ENCODE results near the gene SLC6A8. TPM values are rescaled to one million over a fixed set of nuclear protein-coding genes. Genes with fewer than 3 reads are reported as not detected.

SLC6A8 gene
- total RNA-seq, 1 donor from 2014 or later: 57.9 TPM

DNA sequence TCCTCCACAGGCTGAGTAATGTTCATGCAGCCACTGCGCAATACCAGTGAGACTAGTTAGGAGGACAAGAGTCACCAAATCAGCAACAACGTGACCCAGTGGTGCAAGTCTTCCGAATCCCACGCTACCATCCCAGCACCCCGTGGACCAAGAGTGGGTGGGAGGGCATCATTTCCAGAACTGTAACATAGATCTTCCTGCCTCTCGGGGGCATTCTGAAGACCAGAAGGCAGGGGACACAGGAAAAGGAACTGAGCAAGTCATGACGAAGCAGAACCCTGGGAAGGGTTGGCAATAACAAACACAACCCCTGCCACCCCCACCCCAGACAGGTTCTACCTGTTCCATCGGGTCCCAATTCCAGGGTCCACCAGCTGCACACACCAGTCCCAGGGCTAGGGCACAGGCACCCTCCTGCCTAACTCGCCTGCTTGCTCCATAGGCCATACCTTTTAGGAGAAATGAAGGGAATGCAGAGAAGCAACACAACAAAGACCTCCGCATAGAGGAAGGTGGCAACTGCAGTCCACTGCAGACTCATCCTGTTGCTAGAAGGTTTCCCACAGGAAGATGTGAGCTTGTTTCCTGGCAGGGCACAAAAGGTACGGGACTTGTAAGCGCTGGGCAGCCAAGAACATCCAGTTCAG lies 35.1 kb downstream of the SLC6A8 start:
- no peak for FAIRE-seq
- Histone ChIP-seq H3K9me3 (ENCODE audit: insufficient read depth, low read depth, low read length) (no peaks in the 10 kb centered on the region), H3K4me3 (ENCODE audit: insufficient read depth, low read depth, low read length) (peak overlapping the region; percentile 66), H2AFZ (ENCODE audit: low read depth, low read length) (peak overlapping the region; percentile 52), H3K27ac (ENCODE audit: low read depth, low read length) (peak overlapping the region; percentile 56), H3K4me2 (ENCODE audit: low read length) (peak overlapping the region; percentile 93), H3K4me1 (ENCODE audit: insufficient read depth, low read length) (peaks cover 29% of the 10 kb centered on the region), H3K9ac (ENCODE audit: low read length) (peak overlapping the region; percentile 85), H3K36me3 (ENCODE audit: insufficient read depth, low read length) (peaks cover 7% of the 10 kb centered on the region), H3K27me3 (ENCODE audit: insufficient read depth, low read length) (no peaks in the 10 kb centered on the region), H3K79me2 (ENCODE audit: insufficient read depth, low read length) (peaks cover 38% of the 10 kb centered on the region), H4K20me1 (ENCODE audit: insufficient read depth, low read length) (peaks cover 31% of the 10 kb centered on the region)
- Mint-ChIP-seq H3K9me3 (ENCODE audit: unreplicated experiment) (no peaks in the 10 kb centered on the region), H3K4me1 (ENCODE audit: low read depth, unreplicated experiment) (peaks cover 5% of the 10 kb centered on the region), H3K4me3 (ENCODE audit: unreplicated experiment) (peak overlapping the region; percentile 90), H3K27me3 (ENCODE audit: low read depth, unreplicated experiment) (no peaks in the 10 kb centered on the region), H3K27ac (ENCODE audit: unreplicated experiment) (peak overlapping the region; percentile 83), H3K36me3 (ENCODE audit: low read depth, unreplicated experiment) (peaks cover 4% of the 10 kb centered on the region)
- TF ChIP-seq, protein P1, sequence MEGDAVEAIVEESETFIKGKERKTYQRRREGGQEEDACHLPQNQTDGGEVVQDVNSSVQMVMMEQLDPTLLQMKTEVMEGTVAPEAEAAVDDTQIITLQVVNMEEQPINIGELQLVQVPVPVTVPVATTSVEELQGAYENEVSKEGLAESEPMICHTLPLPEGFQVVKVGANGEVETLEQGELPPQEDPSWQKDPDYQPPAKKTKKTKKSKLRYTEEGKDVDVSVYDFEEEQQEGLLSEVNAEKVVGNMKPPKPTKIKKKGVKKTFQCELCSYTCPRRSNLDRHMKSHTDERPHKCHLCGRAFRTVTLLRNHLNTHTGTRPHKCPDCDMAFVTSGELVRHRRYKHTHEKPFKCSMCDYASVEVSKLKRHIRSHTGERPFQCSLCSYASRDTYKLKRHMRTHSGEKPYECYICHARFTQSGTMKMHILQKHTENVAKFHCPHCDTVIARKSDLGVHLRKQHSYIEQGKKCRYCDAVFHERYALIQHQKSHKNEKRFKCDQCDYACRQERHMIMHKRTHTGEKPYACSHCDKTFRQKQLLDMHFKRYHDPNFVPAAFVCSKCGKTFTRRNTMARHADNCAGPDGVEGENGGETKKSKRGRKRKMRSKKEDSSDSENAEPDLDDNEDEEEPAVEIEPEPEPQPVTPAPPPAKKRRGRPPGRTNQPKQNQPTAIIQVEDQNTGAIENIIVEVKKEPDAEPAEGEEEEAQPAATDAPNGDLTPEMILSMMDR (IDR thresholded peaks at IDR 0.05; ENCODE audit: insufficient read depth, low read depth, low read length): no peak
- no peak for TF ChIP-seq EZH2 (IDR thresholded peaks at IDR 0.05; ENCODE audit: insufficient read depth, low read length)
- DNase-seq (ENCODE audit: low read depth): no peak

DNA sequence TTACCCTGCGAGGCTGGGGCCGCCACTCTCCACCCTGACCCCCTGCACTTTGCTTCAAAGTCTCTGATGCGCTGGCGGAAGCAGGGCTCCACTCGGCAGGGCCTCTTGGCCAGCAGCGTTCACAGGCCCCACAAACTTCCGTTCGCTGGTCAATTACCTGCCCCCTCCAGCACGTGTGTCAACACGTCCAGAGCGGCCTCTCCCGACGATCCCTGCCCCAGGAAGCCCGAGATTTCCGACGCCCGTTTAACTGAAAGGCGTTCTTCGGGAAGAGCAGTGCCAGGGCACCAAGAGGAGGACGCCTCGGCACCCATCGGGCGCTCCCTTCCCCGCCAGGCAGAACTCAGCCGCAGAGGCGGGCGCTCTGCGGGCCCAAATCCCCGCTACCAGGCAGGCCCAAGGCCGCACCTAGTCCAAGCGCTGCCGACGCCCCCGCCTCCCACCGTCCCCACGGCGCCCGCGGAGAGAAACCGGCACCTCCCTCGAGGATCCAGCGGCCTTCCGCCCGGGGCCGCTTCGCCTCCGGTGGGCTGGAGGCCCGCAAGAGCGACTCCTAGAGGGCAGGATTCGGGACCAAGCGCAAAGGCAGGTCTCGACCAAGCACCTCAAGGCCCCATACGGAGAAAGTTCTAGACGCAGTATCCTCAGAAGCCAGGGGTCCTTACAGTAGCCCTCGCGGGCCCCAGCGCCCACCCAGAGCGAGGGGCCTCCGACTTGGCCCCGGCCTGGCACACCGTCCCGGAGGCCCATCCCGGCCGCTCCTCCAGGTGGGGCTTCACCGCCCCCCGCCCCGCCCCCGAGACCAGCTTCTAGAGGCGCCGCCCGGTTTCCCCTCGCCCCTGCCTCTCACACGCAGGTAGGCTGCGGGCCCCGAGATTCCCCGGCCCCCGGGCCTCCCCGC lies 35.9 kb downstream of the SLC6A8 start:
- Mint-ChIP-seq H3K4me3 (ENCODE audit: unreplicated experiment) (peak overlapping the region; percentile 90), H3K36me3 (ENCODE audit: low read depth, unreplicated experiment) (peaks cover 4% of the 10 kb centered on the region), H3K27ac (ENCODE audit: unreplicated experiment) (peak overlapping the region; percentile 83), H3K27me3 (ENCODE audit: low read depth, unreplicated experiment) (no peaks in the 10 kb centered on the region), H3K4me1 (ENCODE audit: low read depth, unreplicated experiment) (peaks cover 6% of the 10 kb centered on the region), H3K9me3 (ENCODE audit: unreplicated experiment) (no peaks in the 10 kb centered on the region)
- Histone ChIP-seq H3K4me3 (ENCODE audit: insufficient read depth, low read depth, low read length) (peak overlapping the region; percentile 66), H3K4me1 (ENCODE audit: insufficient read depth, low read length) (peaks cover 29% of the 10 kb centered on the region), H3K9ac (ENCODE audit: low read length) (peak overlapping the region; percentile 85), H3K36me3 (ENCODE audit: insufficient read depth, low read length) (peaks cover 7% of the 10 kb centered on the region), H2AFZ (ENCODE audit: low read depth, low read length) (peak overlapping the region; percentile 52), H3K27me3 (ENCODE audit: insufficient read depth, low read length) (no peaks in the 10 kb centered on the region), H3K4me2 (ENCODE audit: low read length) (peak overlapping the region; percentile 93), H3K9me3 (ENCODE audit: insufficient read depth, low read depth, low read length) (no peaks in the 10 kb centered on the region), H3K27ac (ENCODE audit: low read depth, low read length) (peak overlapping the region; percentile 56), H4K20me1 (ENCODE audit: insufficient read depth, low read length) (peaks cover 31% of the 10 kb centered on the region), H3K79me2 (ENCODE audit: insufficient read depth, low read length) (peaks cover 38% of the 10 kb centered on the region)
- FAIRE-seq (no peak), DNase-seq (ENCODE audit: low read depth) (no peak)
- no peak for TF ChIP-seq EZH2 (IDR thresholded peaks at IDR 0.05; ENCODE audit: insufficient read depth, low read length)
- TF ChIP-seq, protein P1 (IDR thresholded peaks at IDR 0.05; ENCODE audit: insufficient read depth, low read depth, low read length): no peak
